GM04503 (cell line): ENCODE results near the gene ATP5ME.
"Not testable (repeated sequence)": the region's sequence is repeated elsewhere in the genome, so short reads cannot be mapped to it uniquely, and the experiment has no call there.

Experiments used
- DNase-seq: peaks from one replicate; pipeline ENCODE4 v3.0.0-alpha.2; 2012; ENCODE audit warnings: low read depth

Gene ATP5ME

DNA sequence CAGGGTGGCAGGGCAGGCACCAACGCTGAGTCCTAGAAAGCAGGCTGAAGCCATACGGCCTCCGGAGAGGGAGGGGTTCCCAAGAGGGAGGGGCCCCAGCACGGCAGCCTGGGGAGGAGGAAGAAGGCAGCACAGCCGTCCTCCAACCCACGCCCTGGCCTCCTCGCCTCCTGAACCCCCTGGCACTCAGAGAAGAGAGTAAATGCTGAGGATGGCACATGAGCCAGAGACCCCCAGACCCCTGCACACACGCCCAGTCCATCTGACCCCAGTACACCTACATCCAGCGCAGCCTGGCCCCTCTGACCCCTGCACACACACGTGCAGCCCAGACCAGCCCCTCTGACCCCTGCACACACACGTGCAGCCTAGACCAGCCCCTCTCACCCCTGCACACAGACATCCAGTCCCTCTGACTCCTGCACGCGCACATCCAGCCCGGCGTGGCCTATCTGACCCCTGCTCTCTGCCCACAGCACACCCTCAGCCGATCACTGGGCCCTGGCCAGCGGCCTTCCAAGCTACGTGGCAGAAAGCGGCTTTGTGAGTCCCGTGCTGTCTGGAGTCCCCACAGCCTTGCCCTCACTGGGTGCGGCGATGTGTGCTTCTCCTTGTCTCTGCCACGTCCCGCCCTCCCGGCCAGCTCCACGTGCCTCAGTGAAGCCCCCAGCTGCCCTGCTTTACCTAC lies 18.5 kb downstream of the ATP5ME start:
- DNase-seq = no peak

DNA sequence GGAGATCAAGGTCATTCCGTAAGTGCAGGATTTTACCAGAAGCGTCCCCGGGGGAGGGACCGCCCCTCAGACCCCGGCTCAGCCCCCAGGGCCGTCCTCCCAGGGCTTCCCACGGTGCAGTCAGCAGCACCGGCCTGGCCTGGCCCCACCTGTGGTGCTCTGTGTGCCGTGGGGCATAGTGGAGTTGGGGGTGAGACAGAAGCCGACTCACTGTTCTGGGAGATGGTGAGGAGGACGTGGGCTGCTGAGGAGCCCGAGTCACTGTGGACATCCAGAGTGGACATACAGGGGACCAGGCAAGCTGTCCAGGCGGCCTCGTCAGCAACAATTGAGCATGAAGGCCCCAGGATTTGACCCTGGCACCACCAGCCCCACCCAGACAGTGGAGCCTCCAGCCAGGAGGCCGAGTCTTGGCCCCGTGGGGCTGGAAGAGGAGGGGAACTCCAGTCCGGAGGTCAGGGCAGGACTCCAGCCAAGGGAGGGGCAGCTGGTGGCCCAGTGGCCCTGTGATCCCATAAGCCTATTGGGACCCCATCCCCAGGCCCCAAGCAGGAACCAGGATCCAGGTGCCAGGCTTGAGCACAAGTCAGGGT lies 19.1 kb downstream of the ATP5ME start:
- no peak for DNase-seq

DNA sequence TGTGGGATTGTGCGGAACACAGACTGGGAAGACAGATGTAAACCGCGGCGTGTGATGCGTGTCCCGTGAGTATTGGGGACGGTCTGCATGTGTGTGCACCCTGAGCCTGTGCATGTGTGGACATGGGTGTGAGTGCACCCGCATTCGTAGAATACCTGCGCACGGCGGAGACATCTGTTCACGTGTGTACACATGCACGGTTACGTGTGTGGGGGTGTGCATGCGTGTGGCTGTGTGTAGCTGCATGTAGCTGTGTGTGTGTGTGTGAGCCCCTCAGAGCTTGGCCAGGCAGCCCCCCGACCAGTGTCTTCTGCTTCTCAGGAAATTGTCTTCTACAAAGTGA lies 19.6 kb downstream of the ATP5ME start:
- no peak for DNase-seq

DNA sequence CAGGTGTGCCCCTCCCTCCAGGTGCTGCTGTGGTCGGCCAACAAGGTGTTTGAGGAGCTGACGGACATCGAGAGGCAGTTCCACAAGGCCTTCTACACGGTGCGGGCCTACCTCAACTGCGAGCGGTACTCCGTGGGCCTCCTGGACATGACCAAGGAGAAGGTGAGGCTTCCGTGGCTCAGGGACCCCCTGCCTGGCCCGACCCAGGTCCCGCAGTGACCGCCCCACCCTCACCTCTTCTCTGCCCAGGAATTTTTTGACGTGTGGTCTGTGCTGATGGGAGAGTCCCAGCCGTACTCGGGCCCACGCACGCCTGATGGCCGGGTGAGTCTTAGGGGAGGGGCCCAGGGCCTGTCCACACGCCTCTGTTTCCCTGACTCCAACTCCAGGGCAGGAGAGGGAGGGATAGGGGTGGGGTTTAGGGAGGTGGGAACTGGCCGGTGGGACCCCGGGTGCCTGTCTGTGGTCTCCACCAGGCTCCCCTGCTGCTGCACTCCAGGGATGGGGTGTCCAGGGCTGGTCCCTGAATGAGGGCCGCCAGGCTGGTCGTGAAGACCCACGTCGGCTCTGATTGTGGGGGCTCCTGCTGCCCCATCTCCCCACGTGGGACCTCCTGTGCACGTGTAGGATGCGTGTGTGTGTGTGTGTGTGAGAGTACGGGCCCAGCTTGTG lies 20.1 kb downstream of the ATP5ME start:
- DNase-seq = no peak

DNA sequence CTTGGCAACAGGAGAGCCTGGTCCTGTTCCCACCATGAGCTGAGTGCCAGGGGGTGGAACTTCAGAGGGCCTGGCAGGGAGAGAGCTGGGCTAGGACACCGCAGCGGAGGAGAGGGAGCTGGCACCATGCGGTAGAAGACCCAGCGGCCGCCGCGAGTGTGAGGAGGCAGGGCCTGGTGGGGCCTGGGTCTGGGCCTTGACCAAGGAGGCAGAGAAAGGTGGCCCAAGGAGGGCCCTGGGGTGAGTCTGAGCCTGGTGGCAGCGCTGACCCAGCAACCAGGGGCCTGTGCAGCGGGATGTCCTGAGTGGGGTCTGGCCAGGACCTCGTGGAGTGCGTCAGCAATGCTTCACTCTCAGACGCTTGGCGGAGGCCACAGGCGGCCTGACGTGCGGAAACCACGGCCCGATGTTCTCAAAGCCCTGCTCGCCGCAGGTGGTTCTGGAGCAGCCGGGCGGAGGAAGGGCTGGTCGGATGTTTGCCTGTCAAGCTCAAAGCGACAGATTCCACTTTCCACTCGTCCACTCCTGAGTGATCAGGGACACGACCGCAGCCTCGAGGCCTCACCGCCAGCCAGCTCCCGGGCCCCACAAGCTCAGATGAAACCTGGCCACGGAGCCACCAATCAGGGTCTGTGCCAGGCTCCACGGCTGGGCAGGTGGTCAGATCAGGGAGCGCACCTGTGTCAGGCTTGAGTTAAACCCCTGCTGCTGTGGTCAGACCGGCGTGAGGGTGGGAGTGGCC lies 20.8 kb downstream of the ATP5ME start:
- no peak for DNase-seq

DNA sequence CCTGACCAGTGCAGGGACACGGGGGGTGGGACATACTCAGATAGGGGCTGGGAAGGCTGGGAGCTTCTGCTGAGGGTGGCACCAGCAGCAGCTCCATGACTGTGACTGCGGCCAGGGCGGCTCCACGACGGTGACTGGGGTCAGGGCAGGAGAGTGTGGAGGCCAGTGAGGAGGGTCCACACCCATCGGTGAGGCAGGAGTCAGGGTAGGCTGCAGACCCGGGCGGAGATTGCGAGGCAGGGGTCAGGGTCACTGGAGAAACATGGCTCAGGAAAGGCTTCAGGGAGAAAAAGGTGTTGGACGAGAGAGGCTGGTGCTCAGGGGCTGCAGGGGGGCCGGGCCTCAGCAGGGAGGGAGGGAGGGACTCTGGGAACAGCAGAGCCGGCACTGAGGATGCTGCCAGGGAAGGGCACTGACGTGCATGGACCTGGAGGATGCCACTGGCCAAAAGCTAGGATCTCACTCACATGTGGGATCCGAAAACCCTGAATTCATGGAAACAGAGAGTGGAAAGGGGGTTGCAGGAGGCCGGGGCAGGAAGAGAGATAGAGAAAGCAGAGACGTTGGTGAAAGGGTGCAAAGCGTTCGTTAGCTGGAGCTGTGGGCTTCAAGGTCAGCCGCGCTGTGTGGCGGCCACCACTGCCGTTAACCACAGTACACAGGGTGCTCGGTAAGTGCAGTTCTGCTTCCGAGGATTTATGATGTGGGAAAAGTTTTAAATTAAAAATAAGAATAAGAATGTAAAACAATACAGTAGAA lies 22.0 kb downstream of the ATP5ME start:
- DNase-seq = no peak

DNA sequence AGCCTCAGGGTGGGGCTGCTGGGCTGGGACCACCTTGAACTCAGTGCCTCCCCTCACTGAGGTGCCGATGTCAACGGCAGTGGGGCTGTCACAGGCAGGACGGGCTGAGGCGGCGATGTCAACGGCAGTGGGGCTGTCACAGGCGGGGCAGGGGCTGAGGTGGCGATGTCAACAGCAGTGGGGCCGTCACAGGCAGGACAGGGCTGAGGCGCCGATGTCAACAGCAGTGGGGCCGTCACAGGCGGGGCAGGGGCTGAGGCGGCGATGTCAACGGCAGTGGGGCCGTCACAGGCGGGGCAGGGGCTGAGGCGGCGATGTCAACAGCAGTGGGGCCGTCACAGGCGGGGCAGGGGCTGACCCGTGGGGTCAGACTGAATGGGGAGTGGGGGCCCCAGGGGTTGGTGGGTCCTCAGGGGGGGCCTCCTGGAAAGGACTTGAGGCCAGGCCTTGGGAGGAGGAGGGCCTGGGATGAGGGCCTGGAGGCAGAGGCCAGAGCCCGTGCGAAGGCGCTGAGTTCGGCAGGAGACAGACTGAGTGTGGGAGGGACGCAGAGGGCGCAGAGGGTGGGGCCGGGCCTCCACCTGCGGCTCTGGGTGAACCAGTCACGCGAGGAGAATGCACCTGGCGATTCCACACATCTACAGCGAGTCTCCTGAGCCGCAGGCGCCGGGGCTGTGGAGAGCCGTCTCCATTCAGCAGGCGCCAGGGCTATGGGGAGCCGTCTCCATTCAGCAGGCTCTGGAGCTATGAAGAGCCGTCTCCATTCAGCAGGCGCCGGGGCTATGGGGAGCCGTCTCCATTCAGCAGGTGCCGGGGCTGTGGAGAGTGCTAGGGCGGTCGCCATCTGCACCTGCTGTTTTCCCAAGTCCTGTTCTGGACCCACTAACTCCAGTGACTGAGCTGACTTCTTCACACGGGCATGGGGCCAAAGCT lies 22.9 kb downstream of the ATP5ME start:
- no peak for DNase-seq

DNA sequence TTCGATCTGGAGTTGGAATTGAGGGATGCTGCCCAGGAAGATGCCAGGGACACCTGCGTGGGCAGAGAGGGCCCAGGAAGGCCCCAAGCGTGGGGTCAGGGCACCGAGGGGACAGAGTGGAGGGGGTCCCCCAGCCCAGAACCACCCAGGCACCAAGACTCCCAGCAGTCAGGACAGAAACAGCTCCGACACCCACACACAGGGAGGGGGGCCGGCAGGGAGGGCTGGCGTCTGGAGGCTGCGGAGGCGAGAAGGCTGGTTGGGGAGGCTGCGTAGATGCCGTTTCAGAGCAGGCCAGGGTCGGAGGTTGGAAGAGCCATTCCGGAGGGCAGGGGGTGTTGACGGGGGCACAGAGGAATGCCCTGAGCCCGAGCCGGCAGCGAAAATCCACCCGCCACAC lies 23.6 kb downstream of the ATP5ME start:
- no peak for DNase-seq

DNA sequence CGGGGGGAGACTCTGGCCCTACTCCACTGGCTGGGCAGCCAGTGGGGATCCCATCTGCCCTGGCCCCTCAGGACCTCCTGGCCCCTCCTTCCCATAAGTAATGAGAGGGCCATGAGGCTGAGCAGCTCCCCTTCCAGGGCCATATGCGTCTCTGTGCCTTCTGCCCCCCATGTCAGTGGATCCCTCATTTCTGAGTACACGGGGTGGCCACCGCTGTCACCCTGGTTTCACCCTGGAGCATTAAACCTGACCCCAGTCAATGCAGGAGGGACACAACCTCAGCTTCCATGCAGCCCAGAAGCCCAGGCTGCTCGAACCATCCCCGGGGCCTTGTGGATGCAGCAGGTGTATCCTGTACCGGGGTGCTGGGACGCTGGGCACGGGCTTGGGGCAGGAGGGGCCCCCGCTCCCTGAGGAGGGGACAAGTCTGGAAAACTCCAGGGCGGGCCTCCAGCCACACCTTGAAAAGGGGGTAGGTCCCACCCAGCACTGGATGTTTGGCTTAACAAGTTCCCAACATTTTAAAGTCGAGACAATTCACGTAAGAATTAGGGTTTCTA lies 24.2 kb downstream of the ATP5ME start:
- no peak for DNase-seq

DNA sequence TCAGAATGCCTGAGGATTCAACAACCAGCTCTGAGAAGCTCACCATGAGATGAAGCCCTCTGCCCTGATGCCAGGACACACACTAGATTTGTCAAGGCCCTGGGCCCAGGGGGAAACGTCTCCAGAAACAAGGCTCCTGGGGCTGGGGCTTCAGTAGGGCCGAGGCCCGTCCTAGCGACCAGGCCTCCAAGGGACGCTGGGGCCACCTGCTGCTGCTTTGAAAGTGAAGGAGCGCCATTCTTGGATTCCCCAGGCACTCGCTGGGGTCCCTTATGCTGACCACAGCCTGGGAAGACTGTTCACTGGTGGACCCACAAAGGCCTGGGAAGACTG lies 24.8 kb downstream of the ATP5ME start:
- DNase-seq = no peak

DNA sequence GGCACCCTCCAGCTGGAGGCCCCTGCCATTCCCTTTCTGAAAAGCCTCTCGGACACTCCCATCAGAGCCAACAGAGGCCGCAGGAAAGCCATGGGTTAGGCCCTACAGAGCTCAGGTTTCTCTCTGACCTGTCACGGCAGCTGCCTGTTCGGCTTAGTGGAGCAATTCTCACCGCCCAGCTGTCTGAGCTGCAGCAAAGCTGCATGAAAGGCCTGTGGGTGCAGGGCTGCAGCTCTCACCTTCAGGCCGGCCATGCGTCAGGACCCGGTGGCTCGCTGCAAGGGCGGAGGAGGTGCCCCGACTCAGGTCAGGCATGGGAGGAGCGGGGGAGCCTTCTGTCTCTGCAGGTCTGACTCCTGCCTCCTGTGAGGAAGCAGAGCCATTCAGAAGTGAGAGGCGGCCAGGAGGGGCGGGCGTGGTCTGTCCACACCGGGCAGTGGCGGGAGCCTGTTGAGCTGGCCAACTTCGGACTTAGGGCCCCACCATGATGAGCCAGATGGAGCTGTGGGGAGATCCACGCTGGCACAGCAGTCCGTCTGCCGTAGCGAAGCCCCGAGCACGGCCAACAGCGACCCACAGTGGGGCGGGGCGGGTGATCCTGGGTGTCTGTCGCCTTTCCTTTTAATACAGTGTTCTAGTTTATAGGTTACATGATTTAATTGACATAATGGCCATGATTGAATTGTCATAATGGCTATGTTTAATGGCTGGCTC lies 25.3 kb downstream of the ATP5ME start:
- no peak for DNase-seq

DNA sequence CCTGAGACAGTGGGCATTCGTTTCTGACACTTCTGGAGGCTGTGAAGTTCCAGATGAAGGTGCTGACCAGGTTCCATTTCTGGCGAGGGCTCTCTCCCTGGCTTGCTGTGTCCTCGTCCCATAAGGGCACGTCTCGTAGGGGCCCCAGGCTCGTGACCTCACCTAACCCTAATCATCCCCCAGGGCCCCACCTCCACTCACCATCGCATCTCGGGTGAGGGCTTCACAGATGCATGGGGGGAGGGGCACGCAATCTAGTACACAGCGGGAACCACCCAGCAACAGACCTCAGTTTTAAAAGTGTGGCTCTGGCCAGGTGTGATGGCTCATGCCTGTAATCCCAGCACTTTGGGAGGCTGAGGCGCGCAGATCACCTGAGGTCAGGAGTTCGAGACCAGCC lies 26.6 kb downstream of the ATP5ME start:
- DNase-seq = no peak

DNA sequence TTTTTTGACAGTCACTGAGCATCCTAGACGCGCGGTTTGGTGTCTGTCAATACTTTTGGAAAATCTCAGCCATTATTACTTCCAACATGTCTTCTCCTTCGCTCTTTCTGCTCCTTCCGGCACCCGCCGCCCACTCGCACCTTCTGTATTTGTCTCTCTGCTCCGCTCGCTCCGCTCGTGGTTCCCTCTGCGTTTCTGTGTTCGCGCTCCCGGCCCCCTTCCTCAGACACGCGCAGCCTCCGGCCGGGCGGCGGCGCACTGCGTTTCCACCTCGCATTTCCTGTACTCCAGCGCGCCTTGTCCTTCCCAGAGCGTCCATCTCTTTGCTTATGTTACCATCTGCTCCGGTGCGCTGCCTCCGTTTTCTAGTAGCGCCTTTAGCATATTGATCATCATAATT lies 27.6 kb downstream of the ATP5ME start:
- DNase-seq = no peak

DNA sequence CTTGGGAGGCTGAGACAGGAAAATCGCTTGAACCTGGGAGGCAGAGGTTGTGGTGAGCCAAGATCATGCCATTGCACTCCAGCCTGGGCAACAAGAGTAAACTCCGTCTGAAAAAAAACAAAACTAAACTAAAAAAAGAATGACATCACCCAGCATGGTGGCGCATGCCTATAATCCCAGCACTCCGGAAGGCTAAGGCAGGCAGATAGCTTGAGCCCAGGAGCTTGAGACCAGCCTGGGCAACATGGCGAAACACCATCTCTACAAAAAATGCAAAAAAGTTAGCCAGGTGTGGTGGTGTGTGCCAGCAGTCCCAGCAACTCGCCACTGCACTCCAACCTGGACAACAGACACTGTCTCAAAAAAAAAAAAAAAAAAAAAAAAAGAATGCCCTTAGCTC lies 31.7 kb downstream of the ATP5ME start:
- not testable (repeated sequence) for DNase-seq

DNA sequence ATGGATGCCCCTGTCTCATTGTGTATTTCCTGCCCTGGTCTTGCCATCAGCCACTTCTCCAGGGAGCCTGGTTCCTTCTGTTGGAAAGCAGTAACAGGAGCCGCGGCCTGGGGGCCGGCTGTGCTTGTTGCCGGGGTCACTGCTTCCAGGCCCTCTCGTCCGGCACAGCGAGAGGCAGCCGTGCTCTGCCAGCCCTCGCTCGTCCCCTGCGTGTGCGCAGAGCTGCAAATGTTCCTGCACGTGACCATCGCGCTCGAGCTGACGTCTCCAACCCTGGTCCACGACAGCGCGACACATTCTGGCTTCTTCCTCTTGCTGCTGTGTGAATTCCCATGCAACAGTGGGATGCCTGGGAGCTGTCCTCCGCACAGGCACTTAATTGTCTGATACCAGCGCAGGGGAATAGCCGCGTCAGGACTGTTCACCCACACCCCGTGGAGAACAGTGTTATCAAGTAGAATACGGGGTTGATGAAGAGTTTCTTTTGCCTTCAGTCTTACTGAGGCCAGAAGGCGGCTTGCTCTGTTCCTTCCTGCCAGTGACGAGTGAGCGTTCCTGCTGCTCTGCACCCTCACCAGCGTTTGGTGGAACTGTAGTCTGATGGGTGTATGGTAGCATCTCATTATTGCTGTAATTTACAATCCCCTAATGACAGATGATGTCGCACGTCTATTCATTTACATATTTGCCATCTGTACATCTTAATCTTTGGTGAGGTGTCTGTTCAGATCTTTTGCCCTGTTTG lies 36.4 kb downstream of the ATP5ME start:
- no peak for DNase-seq

DNA sequence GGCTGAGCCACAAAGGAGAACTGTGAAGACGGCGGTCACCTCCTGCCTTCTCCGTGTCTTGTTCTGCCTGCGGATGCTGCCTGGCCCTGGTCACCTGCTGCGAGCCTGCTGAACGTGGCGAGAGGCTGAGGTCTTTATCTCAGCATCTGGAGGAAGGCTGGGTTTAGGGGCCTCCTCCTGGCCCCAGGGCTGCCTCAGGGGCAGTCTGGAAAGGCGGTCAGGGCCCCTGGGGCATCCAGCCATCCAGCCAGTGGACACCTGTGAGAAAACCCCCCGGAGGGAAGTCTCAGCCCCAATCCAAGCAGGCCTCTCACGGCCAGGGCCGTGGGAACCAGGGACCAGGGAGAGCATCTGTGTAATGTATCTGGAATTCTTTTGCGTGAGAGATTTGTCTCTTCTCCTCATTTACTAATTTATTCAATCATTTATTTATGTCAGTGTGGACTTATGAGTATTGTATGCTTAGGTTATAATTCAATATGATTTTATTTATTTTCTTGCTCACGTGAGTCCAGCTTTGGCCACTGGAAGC lies 37.4 kb downstream of the ATP5ME start:
- no peak for DNase-seq

DNA sequence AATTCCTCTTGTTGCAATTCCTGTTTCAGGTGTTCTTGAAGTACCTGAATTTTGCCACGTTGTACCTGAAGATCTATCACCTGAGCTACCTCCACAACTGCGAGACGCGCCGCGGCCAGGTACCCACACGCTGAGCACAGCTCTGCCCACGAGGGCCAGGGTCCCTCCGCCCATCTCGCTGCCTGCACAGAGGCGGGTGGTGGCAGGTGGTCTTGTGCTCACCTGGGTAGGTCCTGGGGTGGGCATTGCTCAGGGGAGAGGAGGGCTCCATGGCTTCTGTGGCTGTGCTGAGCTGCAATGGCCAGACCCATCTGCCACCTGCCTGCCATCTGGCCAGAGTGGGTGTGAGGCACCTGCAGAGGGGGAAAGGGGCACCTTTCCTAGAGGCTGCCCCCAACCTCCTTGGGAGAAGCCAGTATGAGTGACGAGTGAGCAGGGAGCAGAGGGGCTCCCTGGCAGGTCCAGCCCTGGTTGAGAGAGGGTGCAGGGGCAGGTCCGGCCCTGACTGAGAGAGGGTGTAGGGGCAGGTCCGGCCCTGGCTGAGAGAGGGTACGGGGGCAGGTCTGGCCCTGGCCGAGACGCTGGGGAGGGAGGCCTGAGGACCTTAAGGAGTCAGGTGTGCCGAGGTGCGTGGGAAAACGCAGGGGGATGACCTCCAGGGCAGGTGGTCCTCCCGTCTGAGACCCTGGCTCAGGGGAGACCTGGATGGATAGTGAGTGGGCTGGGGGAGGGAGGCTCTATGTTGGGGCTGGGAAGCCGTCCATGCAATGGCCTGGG lies 38.0 kb downstream of the ATP5ME start:
- DNase-seq = no peak

DNA sequence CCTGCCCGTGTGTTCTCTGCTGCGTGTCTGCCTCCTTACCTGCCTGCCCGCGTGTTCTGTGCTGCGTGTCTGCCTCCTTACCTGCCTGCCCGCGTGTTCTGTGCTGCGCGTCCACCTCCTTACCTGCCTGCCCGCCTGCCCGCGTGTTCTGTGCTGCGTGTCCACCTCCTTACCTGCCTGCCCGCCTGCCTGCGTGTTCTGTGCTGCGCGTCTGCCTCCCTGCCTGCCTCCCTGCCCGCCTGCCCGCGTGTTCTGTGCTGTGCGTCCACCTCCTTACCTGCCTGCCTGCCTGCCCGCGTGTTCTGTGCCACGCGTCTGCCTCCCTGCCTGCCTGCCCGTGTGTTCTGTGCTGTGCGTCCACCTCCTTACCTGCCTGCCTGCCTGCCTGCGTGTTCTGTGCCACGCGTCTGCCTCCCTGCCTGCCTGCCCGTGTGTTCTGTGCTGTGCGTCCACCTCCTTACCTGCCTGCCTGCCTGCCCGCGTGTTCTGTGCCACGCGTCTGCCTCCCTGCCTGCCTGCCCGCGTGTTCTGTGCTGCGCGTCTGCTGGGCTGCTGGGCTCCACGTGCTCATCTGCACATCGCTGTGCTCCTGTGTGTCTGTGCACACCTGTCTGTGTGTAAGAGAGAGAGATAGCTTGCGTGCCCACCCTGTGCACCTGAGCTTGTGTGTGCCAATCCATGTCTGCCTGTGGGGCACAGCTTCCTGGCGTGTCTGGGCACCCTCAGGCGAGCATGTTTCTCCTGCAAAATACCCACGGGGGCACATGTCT lies 38.8 kb downstream of the ATP5ME start:
- not testable (repeated sequence) for DNase-seq
